Activated CD4-positive, alpha-beta memory T cell treated with anti-CD3 and anti-CD28 coated beads, Interleukin-2, amount 10 ng/mL, durations not matched to agents 7 days and 5 days (primary cell): ENCODE results near the gene MYO5B. TPM values are rescaled to one million over a fixed set of nuclear protein-coding genes. Genes with fewer than 3 reads are reported as not detected.

Source experiments
- CTCF ChIA-PET: fragments of 350-600 bp; sonication (Branson Sonifier 250); formaldehyde crosslinking; loops from one replicate; lab custom pipeline; 2021; ENCODE audit warnings: antibody characterized with exemption, inconsistent platforms; lab: Charles Lee
- POLR2A ChIA-PET: fragments of 350-600 bp; sonication (Branson Sonifier 250); formaldehyde crosslinking; loops from one replicate; lab custom pipeline; 2021; ENCODE audit warnings: antibody characterized with exemption; lab: Charles Lee
- DNase-seq: peaks from one replicate; pipeline ENCODE4 v3.0.0-alpha.2; 2020
- H3K27ac Mint-ChIP-seq: one replicate; pipeline ENCODE4 v1.8.0; 2021; ENCODE audit warnings: mild to moderate bottlenecking, mixed read lengths
- H3K27me3 Mint-ChIP-seq: one replicate; pipeline ENCODE4 v1.8.0; 2021; ENCODE audit warnings: mixed read lengths
- H3K36me3 Mint-ChIP-seq: one replicate; pipeline ENCODE4 v1.8.0; 2021; ENCODE audit warnings: low read depth, mixed read lengths
- H3K4me1 Mint-ChIP-seq: one replicate; pipeline ENCODE4 v1.8.0; 2021; ENCODE audit warnings: mixed read lengths
- H3K4me3 Mint-ChIP-seq: one replicate; pipeline ENCODE4 v1.8.0; 2021; ENCODE audit warnings: mild to moderate bottlenecking, mixed read lengths
- H3K9me3 Mint-ChIP-seq: one replicate; pipeline ENCODE4 v1.8.0; 2021; ENCODE audit warnings: mixed read lengths
- total RNA-seq, 2 experiments: library from RNA; stranded (reverse); gene quantifications; one replicate each; pipeline ENCODE4 v1.2.3, GENCODE V29; 2021

MYO5B gene
- total RNA-seq, 2 experiments from 2014 or later, result not detected

- Mint-ChIP-seq H3K27ac (no peak overlapping the region), H3K4me3 (no peak overlapping the region), H3K27me3 (peaks cover 12% of the 10 kb centered on the region), H3K9me3 (no peaks in the 10 kb centered on the region), H3K36me3 (no peaks in the 10 kb centered on the region), H3K4me1 (no peaks in the 10 kb centered on the region)
- ChIA-PET CTCF (no interaction called here), POLR2A (no interaction called here)
- no peak for DNase-seq
Observed at GRCh38 chr18:49999128-49999527, 195.8 kb downstream of the MYO5B start.

GRCh38 chr18:49997558-49997957 lies 197.4 kb downstream of the MYO5B start:
- ChIA-PET CTCF (no interaction called here), POLR2A (no interaction called here)
- no peak for DNase-seq
- Mint-ChIP-seq H3K27me3 (peaks cover 6% of the 10 kb centered on the region), H3K36me3 (no peaks in the 10 kb centered on the region), H3K4me1 (no peaks in the 10 kb centered on the region), H3K9me3 (no peaks in the 10 kb centered on the region), H3K4me3 (no peak overlapping the region), H3K27ac (no peak overlapping the region)

- no peaks in the 10 kb centered on the region for H3K36me3 Mint-ChIP-seq
- H3K27ac Mint-ChIP-seq, result no peak overlapping the region
- peaks cover 3% of the 10 kb centered on the region for H3K27me3 Mint-ChIP-seq
- ChIA-PET POLR2A (no interaction called here), CTCF (no interaction called here)
- DNase-seq, result no peak
- H3K4me1 Mint-ChIP-seq, result no peaks in the 10 kb centered on the region
- no peaks in the 10 kb centered on the region for H3K9me3 Mint-ChIP-seq
- H3K4me3 Mint-ChIP-seq, result no peak overlapping the region
Observed at GRCh38 chr18:49994410-49994809, 200.5 kb downstream of the MYO5B start.

DNA sequence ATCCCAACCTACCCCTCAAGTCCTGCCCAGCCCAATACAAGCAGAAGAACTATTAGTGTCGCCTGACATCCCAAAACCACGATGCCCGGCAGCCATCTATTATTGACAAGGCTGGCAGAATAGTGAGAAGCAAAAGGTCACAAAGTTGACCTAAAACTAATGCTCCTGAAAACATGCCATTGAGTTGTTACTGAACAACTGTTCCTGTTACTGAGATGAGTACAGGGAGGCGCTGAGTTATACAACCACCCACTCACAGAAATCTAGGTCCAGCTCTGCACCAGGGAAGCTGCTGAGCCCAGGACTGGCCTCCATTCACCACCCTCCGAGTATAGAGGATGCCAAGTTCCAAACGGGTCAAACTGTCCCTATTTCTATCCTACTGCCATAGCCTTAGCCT lies 201.6 kb downstream of the MYO5B start:
- Mint-ChIP-seq H3K36me3 (no peaks in the 10 kb centered on the region), H3K9me3 (no peaks in the 10 kb centered on the region), H3K4me1 (peaks cover 4% of the 10 kb centered on the region)

DNA sequence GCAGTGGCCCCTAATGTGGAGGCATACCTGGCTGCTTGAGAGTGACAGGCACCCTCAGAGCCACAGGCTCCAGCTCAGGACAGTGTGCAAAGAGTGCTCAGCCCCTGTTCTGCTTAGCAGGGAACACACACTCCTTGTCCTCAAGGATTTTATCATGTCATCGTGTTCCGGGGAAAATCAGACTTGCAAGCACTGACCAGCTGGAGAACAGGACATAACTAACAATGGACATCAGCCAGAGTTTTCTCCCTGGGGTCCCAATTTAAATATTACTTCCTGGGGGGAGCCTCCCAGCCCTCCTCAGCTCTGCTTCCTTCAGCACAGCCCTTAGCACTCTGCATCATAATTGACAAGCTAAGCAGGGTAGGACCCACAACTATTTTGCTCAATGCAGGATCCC lies 206.2 kb downstream of the MYO5B start:
- Mint-ChIP-seq H3K27ac (no peak overlapping the region), H3K27me3 (peaks cover 8% of the 10 kb centered on the region), H3K36me3 (no peaks in the 10 kb centered on the region), H3K9me3 (no peaks in the 10 kb centered on the region), H3K4me3 (no peak overlapping the region), H3K4me1 (peaks cover 4% of the 10 kb centered on the region)
- CTCF ChIA-PET, result no interaction called here
- DNase-seq, result no peak
- POLR2A ChIA-PET, result no interaction called here

More for the DNA sequence above, 201.6 kb downstream of the MYO5B start:
- no peak overlapping the region for H3K27ac Mint-ChIP-seq
- H3K4me3 Mint-ChIP-seq, result no peak overlapping the region
- POLR2A ChIA-PET, result no interaction called here
- peaks cover 3% of the 10 kb centered on the region for H3K27me3 Mint-ChIP-seq
- CTCF ChIA-PET, result no interaction called here
- no peak for DNase-seq

DNA sequence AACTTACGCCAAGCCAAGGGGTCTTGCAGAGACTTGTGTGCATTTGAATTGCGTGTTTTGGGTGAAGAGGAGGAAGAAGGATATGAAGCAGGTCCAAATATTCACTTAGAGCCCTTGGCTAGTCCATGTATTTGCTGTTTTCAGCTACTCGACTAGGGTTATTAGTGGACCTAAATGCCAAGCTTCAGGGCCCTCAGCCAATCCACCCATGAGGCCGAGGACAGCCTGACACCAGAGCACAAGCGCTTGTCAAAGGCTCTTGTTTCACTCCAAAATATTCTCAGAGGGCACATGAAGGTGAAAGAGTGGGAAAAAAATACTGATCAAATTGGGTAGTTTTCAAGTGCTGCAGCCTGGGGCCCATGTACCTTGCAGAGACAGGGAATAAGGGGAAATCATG lies 206.8 kb downstream of the MYO5B start:
- peaks cover 4% of the 10 kb centered on the region for H3K4me1 Mint-ChIP-seq
- DNase-seq, result no peak
- peaks cover 11% of the 10 kb centered on the region for H3K27me3 Mint-ChIP-seq
- H3K27ac Mint-ChIP-seq, result no peak overlapping the region
- POLR2A ChIA-PET, result no interaction called here
- H3K4me3 Mint-ChIP-seq, result no peak overlapping the region
- no peaks in the 10 kb centered on the region for H3K9me3 Mint-ChIP-seq
- no peaks in the 10 kb centered on the region for H3K36me3 Mint-ChIP-seq
- CTCF ChIA-PET, result no interaction called here

- H3K9me3 Mint-ChIP-seq, result no peaks in the 10 kb centered on the region
- no peak for DNase-seq
- POLR2A ChIA-PET, result no interaction called here
- no peak overlapping the region for H3K4me3 Mint-ChIP-seq
- peaks cover 4% of the 10 kb centered on the region for H3K4me1 Mint-ChIP-seq
- no peaks in the 10 kb centered on the region for H3K36me3 Mint-ChIP-seq
- peaks cover 11% of the 10 kb centered on the region for H3K27me3 Mint-ChIP-seq
- CTCF ChIA-PET, result no interaction called here
- H3K27ac Mint-ChIP-seq, result no peak overlapping the region
Observed at GRCh38 chr18:49985236-49985635, 209.7 kb downstream of the MYO5B start.

- no peak overlapping the region for H3K27ac Mint-ChIP-seq
- no peaks in the 10 kb centered on the region for H3K4me1 Mint-ChIP-seq
- H3K4me3 Mint-ChIP-seq, result no peak overlapping the region
- H3K27me3 Mint-ChIP-seq, result peaks cover 11% of the 10 kb centered on the region
- no peaks in the 10 kb centered on the region for H3K36me3 Mint-ChIP-seq
- DNase-seq, result no peak
- CTCF ChIA-PET, result no interaction called here
- POLR2A ChIA-PET, result no interaction called here
- H3K9me3 Mint-ChIP-seq, result no peaks in the 10 kb centered on the region
Observed at GRCh38 chr18:49980896-49981295, 214.1 kb downstream of the MYO5B start.

GRCh38 chr18:49976795-49977560 lies 218.0 kb downstream of the MYO5B start:
- ChIA-PET POLR2A (no interaction called here), CTCF (no interaction called here)
- Mint-ChIP-seq H3K4me3 (no peak overlapping the region), H3K36me3 (no peaks in the 10 kb centered on the region), H3K27ac (no peak overlapping the region), H3K9me3 (no peaks in the 10 kb centered on the region), H3K27me3 (peaks cover 12% of the 10 kb centered on the region), H3K4me1 (no peaks in the 10 kb centered on the region)
- no peak for DNase-seq

GRCh38 chr18:49976001-49976400 lies 218.9 kb downstream of the MYO5B start:
- Mint-ChIP-seq H3K27ac (no peak overlapping the region), H3K36me3 (no peaks in the 10 kb centered on the region), H3K4me1 (no peaks in the 10 kb centered on the region), H3K9me3 (no peaks in the 10 kb centered on the region), H3K27me3 (peaks cover 14% of the 10 kb centered on the region), H3K4me3 (no peak overlapping the region)
- ChIA-PET POLR2A (no interaction called here), CTCF (no interaction called here)
- no peak for DNase-seq

DNA sequence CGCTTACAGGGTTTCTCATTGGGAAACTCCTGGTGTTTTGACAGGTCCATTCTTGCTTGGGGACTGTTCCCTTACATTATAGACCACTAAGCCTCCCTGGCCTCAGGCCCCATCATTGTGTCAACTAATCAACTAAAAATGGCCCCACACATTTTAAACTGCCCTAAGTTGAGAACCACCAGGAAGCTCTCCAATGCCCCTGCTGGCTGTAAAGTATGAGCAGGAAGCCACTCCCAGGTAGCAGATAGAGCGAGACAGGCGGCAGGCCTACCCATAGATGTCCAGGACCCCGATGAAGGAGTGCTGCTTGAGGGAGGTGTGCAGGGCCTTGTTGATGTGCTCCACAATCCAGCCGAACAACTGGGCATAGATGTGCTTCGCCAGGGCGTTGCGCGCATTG lies 220.9 kb downstream of the MYO5B start:
- no peak for DNase-seq
- no peaks in the 10 kb centered on the region for H3K9me3 Mint-ChIP-seq
- no peak overlapping the region for H3K4me3 Mint-ChIP-seq
- no peak overlapping the region for H3K27ac Mint-ChIP-seq
- H3K36me3 Mint-ChIP-seq, result no peaks in the 10 kb centered on the region
- ChIA-PET CTCF (no interaction called here), POLR2A (no interaction called here)
- H3K27me3 Mint-ChIP-seq, result peaks cover 12% of the 10 kb centered on the region
- no peaks in the 10 kb centered on the region for H3K4me1 Mint-ChIP-seq

DNA sequence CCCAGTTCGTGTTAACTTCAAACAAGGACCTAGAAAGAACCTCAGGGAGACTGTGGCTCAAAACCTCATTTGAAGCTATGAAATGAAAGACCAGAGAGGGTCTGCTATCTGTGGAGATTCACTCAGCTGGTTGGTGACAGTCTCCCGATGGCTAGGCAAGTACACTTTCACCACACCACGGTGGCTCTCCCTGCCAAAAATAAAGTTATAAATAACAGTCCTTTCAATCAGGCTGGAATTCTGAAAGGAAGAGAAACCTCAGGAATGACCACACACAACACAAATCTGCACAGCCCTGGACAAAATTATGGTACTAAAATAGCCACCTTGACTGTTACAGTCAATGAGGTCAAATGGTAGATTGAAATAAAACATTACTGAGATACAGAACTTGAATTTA lies 221.4 kb downstream of the MYO5B start:
- ChIA-PET CTCF (no interaction called here), POLR2A (no interaction called here)
- Mint-ChIP-seq H3K4me1 (no peaks in the 10 kb centered on the region), H3K27ac (no peak overlapping the region), H3K36me3 (no peaks in the 10 kb centered on the region), H3K27me3 (peaks cover 14% of the 10 kb centered on the region), H3K4me3 (no peak overlapping the region), H3K9me3 (no peaks in the 10 kb centered on the region)
- DNase-seq, result no peak

- no peak for DNase-seq
- H3K27me3 Mint-ChIP-seq, result peaks cover 14% of the 10 kb centered on the region
- H3K36me3 Mint-ChIP-seq, result no peaks in the 10 kb centered on the region
- H3K9me3 Mint-ChIP-seq, result no peaks in the 10 kb centered on the region
- no peak overlapping the region for H3K4me3 Mint-ChIP-seq
- POLR2A ChIA-PET, result no interaction called here
- no peak overlapping the region for H3K27ac Mint-ChIP-seq
- no peaks in the 10 kb centered on the region for H3K4me1 Mint-ChIP-seq
- CTCF ChIA-PET, result no interaction called here
Observed at GRCh38 chr18:49972535-49972934, 222.4 kb downstream of the MYO5B start.

DNA sequence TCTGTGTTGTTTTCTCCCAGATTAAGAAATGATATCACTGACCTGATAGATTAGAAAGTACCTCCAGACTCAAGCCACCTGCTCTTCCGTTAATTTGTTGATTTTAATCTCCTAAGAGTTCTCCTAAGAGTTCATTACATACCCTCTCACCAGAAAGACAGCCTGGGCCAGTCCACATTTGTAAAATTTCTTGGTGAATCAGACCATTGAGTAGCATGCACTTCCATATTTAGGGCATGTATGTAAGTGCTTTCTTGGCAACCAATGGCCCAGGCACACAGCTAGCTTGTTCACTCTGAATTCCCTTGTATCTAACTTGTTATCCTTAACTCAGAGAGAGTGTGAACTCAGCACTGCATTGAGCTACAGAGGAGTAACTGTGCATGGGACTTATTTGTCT lies 223.5 kb downstream of the MYO5B start:
- no peak overlapping the region for H3K4me3 Mint-ChIP-seq
- H3K27ac Mint-ChIP-seq, result no peak overlapping the region
- no peaks in the 10 kb centered on the region for H3K36me3 Mint-ChIP-seq
- H3K4me1 Mint-ChIP-seq, result no peaks in the 10 kb centered on the region
- peaks cover 14% of the 10 kb centered on the region for H3K27me3 Mint-ChIP-seq
- ChIA-PET CTCF (no interaction called here), POLR2A (no interaction called here)
- DNase-seq, result no peak
- no peaks in the 10 kb centered on the region for H3K9me3 Mint-ChIP-seq
